Heart right ventricle (tissue), 16 donors: ENCODE results near the gene PCDHGA8. TPM values are rescaled to one million over a fixed set of nuclear protein-coding genes. Genes with fewer than 3 reads are reported as not detected.
A peak's percentile ranks its signal among the peaks of the same experiment; 100 is the strongest.

ENCODE experiments used
- ATAC-seq, 8 donors: fragments of 200-7000 bp; cut with Tn5 transposase; one replicate each; pipeline ENCODE4 v1.9.1; 2020; ENCODE audit warnings: mild to moderate bottlenecking in 8 of 8, moderate library complexity in 8 of 8, moderate number of reproducible peaks in 1 of 8
- DNase-seq, 2 donors: peaks; one replicate each; pipeline ENCODE4 v3.0.0-alpha.2; 2020
- H3K27ac ChIP-seq, 10 donors: fragments of 200-600 bp; sonication (generic) in 2 of 10; one replicate each; pipeline versions ENCODE4 v1.5.0 to v1.8.0; 2020 to 2022; ENCODE audit warnings: mild to moderate bottlenecking in 3 of 10
- H3K27me3 ChIP-seq, 7 donors: fragments of 200-600 bp; one replicate each; pipeline ENCODE4 v1.8.0; 2021 to 2022; ENCODE audit warnings: mild to moderate bottlenecking in 2 of 7
- H3K36me3 ChIP-seq, 9 donors: fragments of 200-600 bp; sonication (generic) in 1 of 9; one replicate each; pipeline versions ENCODE4 v1.5.0 to v1.8.0; 2020 to 2022; ENCODE audit warnings: mild to moderate bottlenecking in 2 of 9
- H3K4me1 ChIP-seq, 9 donors: fragments of 200-600 bp; sonication (generic) in 1 of 9; one replicate each; pipeline versions ENCODE4 v1.5.0 to v1.8.0; 2020 to 2022; ENCODE audit warnings: mild to moderate bottlenecking in 4 of 9
- H3K4me3 ChIP-seq, 10 donors: fragments of 200-600 bp; sonication (generic) in 2 of 10; one replicate each; pipeline versions ENCODE4 v1.5.0 to v1.8.0; 2020 to 2022; ENCODE audit warnings: mild to moderate bottlenecking in 7 of 10, moderate library complexity in 2 of 10
- H3K9me3 ChIP-seq, 11 donors: fragments of 200-600 bp in 10 of 11; sonication (generic) in 2 of 11; one replicate each; pipeline versions ENCODE4 v1.5.0 to v1.8.0; 2013 to 2022; ENCODE audit warnings: mild to moderate bottlenecking in 2 of 11, control low read depth in 1 of 11, moderate library complexity in 1 of 11
- CTCF ChIP-seq, 9 donors: fragments of 200-600 bp; sonication (generic) in 2 of 9; IDR thresholded peaks; one replicate each; pipeline versions ENCODE4 v1.5.0 to v1.8.0; 2021 to 2022; ENCODE audit warnings: antibody characterized with exemption in 9 of 9, mild to moderate bottlenecking in 5 of 9, moderate library complexity in 1 of 9
- WGBS, 2 donors: extraction: QIAGEN DNeasy Blood & Tissue Kit; methylation state at CpG; one replicate each; pipeline ENCODE4 v1.1.7; 2013; ENCODE audit warnings: inconsistent platforms in 1 of 2; 5-methylcytosine and 5-hydroxymethylcytosine counted together
- intact Hi-C, 10 donors: fragments of 100-400 bp; cut with DNase I; formaldehyde crosslinking; loops; one replicate each; pipeline versions ENCODE4 v1.11.1 to v1.14.2; 2022
- polyA plus RNA-seq, 2 donors: library from polyadenylated mRNA; stranded (reverse); fragments of 200-250 nt; gene quantifications; one replicate each; pipeline ENCODE4 v1.2.3, GENCODE V29; 2013
- total RNA-seq, 10 donors: library from RNA; stranded (reverse); fragmentation: NEBNext Ultra II Directional in 3 of 10; extraction: Animal tissue kit (Norgen Biotek cat#: 25700) in 3 of 10; gene quantifications; one replicate each; pipeline versions ENCODE4 v1.2.1 to v1.2.4, GENCODE V29; 2021 to 2023
- donor health status: Arrhythmogenic right ventricular cardiomyopathy.
- donor health status: ischemic (EF 13 %, LVEDD 7.1; RV severe dilation, severe dysfunction).
- donor health status: healthy with polysubstance abuse.
- donor health status: DM: no; HTN: yes; CAD: no.
- donor health status: DM: no; HTN: no; CAD: no.
- donor health status: ischemic (EF 25% LVEDD 6.9; RV normal size, moderate dysfunction).
- donor health status: ischemic (EF 25% LVEDD 5.7; RV mildly dilated, moderate dysfunction).
- donor health status: healthy.
- donor health status: DM: yes; HTN: yes; CAD: no.
- donor health status: Ischemic cardiomyopathy.
- donor health status: ischemic (EF 35%, LVEDD 5.7; RV mildly dilated, moderate dysfunction).
- donor health status: nonischemic (EF 11% LVEDD 7.7; RV severe dilation, severe dysfunction).
- donor health status: DM: yes; HTN: yes; CAD: no.
- donor health status: PGD.
- donor health status: ischemic (EF 29% LVEDD 5.4; RV normal size, mild dysfunction).
- donor health status: nonischemic (EF 23%, LVEDD 6.1; RV moderate dilation, normal function).

Gene PCDHGA8
- total and polyA plus RNA-seq, 12 donors, result 0.28 to 11.2 (median 8.5) TPM

GRCh38 chr5:141351591-141351990, 40.8 kb upstream of the PCDHGA8 start:
- H3K4me1 ChIP-seq, result peaks cover 0 to 38% (median 5%) of the 10 kb centered on the region in 9 donors

GRCh38 chr5:141354900-141355469, 37.4 kb upstream of the PCDHGA8 start, which contains the start of gene PCDHGA4:
Gene PCDHGA4 (plus strand): TSS chr5:141355021. CDS start chr5:141355108, 87 bp downstream.
- WGBS, 2 donors, result 18 to 21% methylated on average over 29 of the region's 29 CpGs
- peaks cover 0 to 98% (median 49%) of the 10 kb centered on the region in 11 donors for H3K9me3 ChIP-seq
- DNase-seq (no peak), ATAC-seq (no peak)
- peaks cover 0 to 34% (median 4%) of the 10 kb centered on the region in 9 donors for H3K4me1 ChIP-seq
- peaks cover 0 to 44% (median 0%) of the 10 kb centered on the region in 9 donors for H3K36me3 ChIP-seq
- H3K27me3 ChIP-seq, result peaks cover 0 to 45% (median 0%) of the 10 kb centered on the region in 7 donors
- peak; percentile 13 to 61 (median 49) for TF ChIP-seq CTCF (IDR thresholded peaks at IDR 0.05)
- H3K27ac ChIP-seq, result no peak within 1 kb of the TSS
- peak within 1 kb of the TSS in 8 of 10 donors; percentile 2 to 40 (median 34) for H3K4me3 ChIP-seq
- intact Hi-C loops, result loop anchor here in 2 of 10 donors (5.0 to 10.0 kb wide), 2 partner anchors 37 to 50 kb away; partner anchors contain the start of genes PCDHGA8 (in 1 of the 2), PCDHGA9 (in 1 of the 2) and PCDHGB6 (in 1 of the 2)

More at GRCh38 chr5:141351591-141351990, 40.8 kb upstream of the PCDHGA8 start:
- ATAC-seq, result no peak
- no peak for TF ChIP-seq CTCF (IDR thresholded peaks at IDR 0.05)
- Histone ChIP-seq H3K4me3 (no peak overlapping the region), H3K36me3 (peaks cover 0 to 44% (median 0%) of the 10 kb centered on the region in 9 donors), H3K9me3 (peaks cover 0 to 98% (median 47%) of the 10 kb centered on the region in 11 donors), H3K27me3 (peaks cover 0 to 37% (median 0%) of the 10 kb centered on the region in 7 donors), H3K27ac (no peak overlapping the region)
- no peak for DNase-seq
- WGBS, 2 donors, result 35 to 41% methylated on average over 31 to 32 of the region's 36 CpGs
- intact Hi-C loops, result loop anchor here in 2 of 10 donors (5.0 to 10.0 kb wide), 2 partner anchors 41 to 53 kb away; partner anchors contain the start of genes PCDHGA8 (in 1 of the 2), PCDHGA9 (in 1 of the 2) and PCDHGB6 (in 1 of the 2)

DNA sequence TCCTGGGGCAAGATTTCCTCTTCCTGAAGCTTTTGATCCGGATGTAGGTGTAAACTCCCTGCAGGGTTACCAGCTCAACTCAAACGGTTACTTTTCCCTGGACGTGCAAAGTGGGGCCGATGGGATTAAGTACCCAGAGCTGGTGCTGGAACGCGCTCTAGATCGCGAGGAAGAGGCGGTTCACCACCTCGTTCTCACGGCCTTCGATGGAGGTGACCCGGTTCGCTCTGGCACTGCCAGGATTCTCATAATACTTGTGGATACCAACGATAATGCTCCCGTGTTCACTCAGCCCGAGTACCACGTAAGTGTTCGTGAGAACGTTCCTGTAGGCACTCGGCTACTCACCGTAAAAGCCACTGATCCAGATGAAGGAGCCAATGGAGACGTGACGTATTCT, 36.8 kb upstream of the PCDHGA8 start:
- DNase-seq (no peak), ATAC-seq (no peak)
- WGBS, 2 donors, result 44 to 52% methylated on average over 24 of the region's 24 CpGs
- intact Hi-C loops, result loop anchor here in 1 of 10 donors (10.0 kb wide), 1 partner anchor 49 kb away; the partner anchor contains the start of genes PCDHGA9 and PCDHGB6
- Histone ChIP-seq H3K36me3 (peaks cover 0 to 38% (median 0%) of the 10 kb centered on the region in 9 donors), H3K9me3 (peaks cover 0 to 98% (median 51%) of the 10 kb centered on the region in 11 donors), H3K4me3 (peak overlapping the region in 6 of 10 donors; percentile 2 to 40 (median 34)), H3K27me3 (peaks cover 0 to 45% (median 0%) of the 10 kb centered on the region in 7 donors), H3K4me1 (peaks cover 0 to 38% (median 4%) of the 10 kb centered on the region in 9 donors), H3K27ac (no peak overlapping the region)
- TF ChIP-seq CTCF (IDR thresholded peaks at IDR 0.05), result no peak

GRCh38 chr5:141356133-141356532, 36.3 kb upstream of the PCDHGA8 start:
- Histone ChIP-seq H3K4me1 (peaks cover 0 to 42% (median 4%) of the 10 kb centered on the region in 9 donors), H3K27ac (no peak overlapping the region), H3K27me3 (peaks cover 0 to 45% (median 0%) of the 10 kb centered on the region in 7 donors), H3K9me3 (peaks cover 0 to 98% (median 56%) of the 10 kb centered on the region in 11 donors), H3K36me3 (peaks cover 0 to 33% (median 0%) of the 10 kb centered on the region in 9 donors), H3K4me3 (no peak overlapping the region)
- TF ChIP-seq CTCF (IDR thresholded peaks at IDR 0.05), result no peak
- WGBS, 2 donors, result 67% methylated on average over 5 of the region's 5 CpGs
- no peak for DNase-seq
- no peak for ATAC-seq
- intact Hi-C loops, result loop anchor here in 1 of 10 donors (10.0 kb wide), 1 partner anchor 49 kb away; the partner anchor contains the start of genes PCDHGA9 and PCDHGB6
